K562 (cell line): Measurements from ENCODE around the gene AGBL1. TPM values are rescaled to one million over a fixed set of nuclear protein-coding genes. Genes with fewer than 3 reads are reported as not detected.

Source experiments
- ATAC-seq: fragments of 200-7000 bp; cut with Tn5 transposase; 3 replicates; pipeline ENCODE4 v1.9.1; 2020; ENCODE audit warnings: moderate library complexity
- BruUV-seq: library from RNA; stranded (reverse); fragments of 400-500 nt; replicated peaks from 2 replicates; lab custom pipeline; 2021; lab: Mats Ljungman, UMichigan
- CTCF ChIA-PET: fragments of 300-600 bp; formaldehyde crosslinking; extraction: SDS; loops from one replicate; lab custom pipeline; 2021; ENCODE audit warnings: low intra/inter-chr PET ratio; lab: Yijun Ruan, JAX
- POLR2A ChIA-PET: fragments of 300-600, 350-650 bp; sonication (Branson Sonifier 250); formaldehyde crosslinking; extraction: SDS; loops from one replicate; lab custom pipeline; 2021; ENCODE audit warnings: antibody characterized with exemption, inconsistent platforms; lab: Yijun Ruan, JAX
- DNase-seq, 4 experiments: peaks; one replicate each; pipeline versions ENCODE4 v3.0.0 to v3.0.0-alpha.2; 2011 to 2018; ENCODE audit warnings: low spot score in 3 of 4, mixed read lengths in 3 of 4; ENCODE audit errors: extremely low read depth in 1 of 4
- FAIRE-seq: peaks from 2 replicates; lab custom pipeline; 2011; peaks lifted over from hg19 to GRCh38; lab: Jason Lieb, UNC
- H2AFZ ChIP-seq: 2 replicates; pipeline ENCODE4 v1.6.0; 2011; ENCODE audit warnings: low read depth, low read length, control low read depth, inconsistent platforms
- H3K27ac ChIP-seq: fragments of 200-600 bp; 3 replicates; pipeline ENCODE4 v1.8.0; 2011; ENCODE audit warnings: low read depth, mild to moderate bottlenecking, control low read depth, inconsistent platforms, low read length, moderate library complexity, mixed read lengths; ENCODE audit errors: extremely low read depth
- H3K27me3 ChIP-seq, 2 experiments: fragments of 300-600 bp in 1 of 2; 2 replicates in 1 of 2; 3 replicates in 1 of 2; pipeline versions ENCODE4 v1.6.0 to v1.8.0; 2011; ENCODE audit warnings: inconsistent platforms in 2 of 2, low read length in 2 of 2, mild to moderate bottlenecking in 1 of 2, mixed read lengths in 1 of 2, moderate library complexity in 1 of 2; ENCODE audit not compliant: control insufficient read depth in 2 of 2, insufficient read depth in 2 of 2
- H3K36me3 ChIP-seq: fragments of 300-600 bp; 3 replicates; pipeline ENCODE4 v1.8.0; 2011; ENCODE audit warnings: mild to moderate bottlenecking, low read length, inconsistent platforms; ENCODE audit not compliant: control insufficient read depth, insufficient read depth
- H3K4me1 ChIP-seq, 2 experiments: fragments of 200-600 bp in 1 of 2; replicated peaks in 1 of 2; 2 replicates in 1 of 2; 3 replicates in 1 of 2; pipeline versions ENCODE4 v1.5.1 to v1.8.0; 2011; ENCODE audit warnings: inconsistent platforms in 2 of 2, low read length in 2 of 2, mild to moderate bottlenecking in 1 of 2, mixed read lengths in 1 of 2, moderate library complexity in 1 of 2; ENCODE audit not compliant: control insufficient read depth in 2 of 2, insufficient read depth in 2 of 2
- H3K4me2 ChIP-seq: 2 replicates; pipeline ENCODE4 v1.6.1; 2011; ENCODE audit warnings: low read length, control low read depth, inconsistent platforms, mixed read lengths; ENCODE audit not compliant: insufficient read depth
- H3K4me3 ChIP-seq: fragments of 200-600 bp; sonication (generic), shearing (Covaris generic); 2 replicates; pipeline ENCODE4 v1.5.1; 2016; ENCODE audit warnings: control low read depth, inconsistent platforms
- H3K79me2 ChIP-seq: fragments of 200-600 bp; 3 replicates; pipeline ENCODE4 v1.8.0; 2011; ENCODE audit warnings: low read length, inconsistent platforms; ENCODE audit not compliant: control insufficient read depth, insufficient read depth
- H3K9ac ChIP-seq, 2 experiments: 2 replicates each; pipeline versions ENCODE4 v1.6.0 to v1.6.1; 2011; ENCODE audit warnings: low read depth in 2 of 2, low read length in 2 of 2, control low read depth in 1 of 2, inconsistent platforms in 1 of 2, mild to moderate bottlenecking in 1 of 2, mixed read lengths in 1 of 2; ENCODE audit not compliant: insufficient read depth in 1 of 2
- H3K9me1 ChIP-seq: one replicate; pipeline ENCODE4 v1.6.0; 2011; ENCODE audit warnings: inconsistent platforms, mild to moderate bottlenecking, low read length, moderate library complexity; ENCODE audit not compliant: control insufficient read depth, insufficient read depth
- H3K9me3 ChIP-seq: replicated peaks from 2 replicates; pipeline ENCODE4 v1.5.1; 2011; ENCODE audit warnings: low read depth, low read length, inconsistent platforms; ENCODE audit not compliant: control insufficient read depth, insufficient read depth
- H4K20me1 ChIP-seq: replicated peaks from 2 replicates; pipeline ENCODE4 v1.6.1; 2011; ENCODE audit warnings: low read length, inconsistent platforms, mixed read lengths; ENCODE audit not compliant: control insufficient read depth, insufficient read depth
- CAMTA2 ChIP-seq: fragments of 250-450 bp; sonication (Bioruptor Pico); conservative IDR thresholded peaks from 2 replicates; pipeline ENCODE4 v1.5.1; 2022
- CBX3 ChIP-seq, 2 experiments: IDR thresholded peaks; 1 replicate in 1 of 2; 2 replicates in 1 of 2; pipeline ENCODE4 v1.6.1; 2012; ENCODE audit warnings: inconsistent platforms in 2 of 2, low read length in 2 of 2, borderline replicate concordance in 1 of 2, control low read depth in 1 of 2
- CBX5 ChIP-seq: IDR thresholded peaks from 2 replicates; pipeline ENCODE4 v1.6.1; 2014; ENCODE audit warnings: low read depth, borderline replicate concordance
- CREBBP ChIP-seq: IDR thresholded peaks from one replicate; pipeline ENCODE4 v1.6.1; 2012; ENCODE audit warnings: low read depth, mild to moderate bottlenecking, control low read depth, inconsistent platforms, low read length
- FOXA3 ChIP-seq, 2 experiments: fragments of 450-650 bp in 1 of 2; sonication (generic) in 1 of 2; formaldehyde crosslinking; IDR thresholded peaks in 1 of 2; conservative IDR thresholded peaks in 1 of 2; 2 replicates each; pipeline versions ENCODE4 v1.4.0 to v1.8.0; 2020 to 2022; ENCODE audit warnings: mild to moderate bottlenecking in 2 of 2, missing genetic modification reagents in 1 of 2
- GATAD2A ChIP-seq: fragments of 450-650 bp; IDR thresholded peaks from 2 replicates; pipeline ENCODE4 v1.6.1; 2017
- HDGF ChIP-seq: fragments of 450-650 bp; IDR thresholded peaks from 2 replicates; pipeline ENCODE4 v1.6.1; 2016
- NBN ChIP-seq: fragments of 450-650 bp; IDR thresholded peaks from 2 replicates; pipeline ENCODE4 v1.6.1; 2016; ENCODE audit warnings: low read depth, mild to moderate bottlenecking
- SIN3A ChIP-seq, 2 experiments: fragments of 150-350 bp in 1 of 2; IDR thresholded peaks; 2 replicates each; pipeline ENCODE4 v1.6.1; 2011 to 2016; ENCODE audit warnings: borderline replicate concordance in 2 of 2, low read depth in 2 of 2, low read length in 2 of 2, mild to moderate bottlenecking in 2 of 2, moderate library complexity in 2 of 2; ENCODE audit not compliant: control insufficient read depth in 1 of 2
- STAT5A ChIP-seq: IDR thresholded peaks from 2 replicates; pipeline ENCODE4 v1.6.1; 2012; ENCODE audit warnings: low read length, inconsistent platforms, borderline replicate concordance
- STAT6 ChIP-seq: sonication (generic); formaldehyde crosslinking; IDR thresholded peaks from 2 replicates; pipeline ENCODE4 v1.8.1; 2023; ENCODE audit warnings: mild to moderate bottlenecking, missing genetic modification reagents
- TCF3 ChIP-seq: sonication (generic); formaldehyde crosslinking; IDR thresholded peaks from 2 replicates; pipeline ENCODE4 v1.4.0; 2020; ENCODE audit warnings: mild to moderate bottlenecking, missing genetic modification reagents
- TEAD1 ChIP-seq, 2 experiments: fragments of 450-650 bp in 1 of 2; sonication (generic) in 1 of 2; formaldehyde crosslinking; IDR thresholded peaks; 2 replicates each; pipeline versions ENCODE4 v1.4.0 to v1.8.0; 2020 to 2022; ENCODE audit warnings: mild to moderate bottlenecking in 2 of 2, missing genetic modification reagents in 1 of 2
- ZNF316 ChIP-seq: fragments of 450-650 bp; IDR thresholded peaks from 2 replicates; pipeline ENCODE4 v1.6.1; 2016
- ZNF77 ChIP-seq: fragments of 250-450 bp; sonication (Bioruptor Pico); IDR thresholded peaks from 2 replicates; pipeline ENCODE4 v1.5.0; 2020
- ZSCAN32 ChIP-seq: fragments of 450-650 bp; formaldehyde crosslinking; IDR thresholded peaks from 2 replicates; pipeline ENCODE4 v1.4.0; 2020; ENCODE audit warnings: mild to moderate bottlenecking, moderate library complexity
- WGBS: fragments of 100-300 bp; shearing (Covaris generic); methylation state at CpG from one replicate; pipeline ENCODE4 v1.1.6; 2016; ENCODE audit warnings: low coverage, mixed read lengths; ENCODE audit not compliant: insufficient coverage; ENCODE audit errors: missing lambda C conversion rate; 5-methylcytosine and 5-hydroxymethylcytosine counted together
- in situ Hi-C: fragments of 300-500 bp; cut with MboI; formaldehyde crosslinking; loops from 4 replicates; pipeline ENCODE4 v1.15.0; 2018; ENCODE audit warnings: inconsistent platforms, mixed read lengths
- intact Hi-C: fragments of 100-400 bp; cut with micrococcal nuclease; formaldehyde crosslinking; loops from 2 replicates; pipeline ENCODE4 v1.14.2; 2022
- polyA plus RNA-seq, 8 experiments: library from polyadenylated mRNA; depleted of rRNA in 4 of 8; stranded (reverse) in 5 of 8; unstranded in 3 of 8; fragments of >200 nt; fragmentation: Nextera tagmentation in 2 of 8; fragmentation: Illumina TruSeq in 1 of 8; extraction: Ambion mirVana in 2 of 8; extraction: Trizol in 1 of 8; gene quantifications; 2 replicates each; pipeline versions ENCODE4 v1.2.1 to v1.2.3, GENCODE V29; 2011 to 2014; ENCODE audit warnings: inconsistent platforms in 1 of 8, missing spikeins in 1 of 8
- total RNA-seq, 7 experiments: library from RNA; depleted of rRNA in 6 of 7; stranded (reverse); fragments of >200 nt in 6 of 7; fragmentation: Illumina TruSeq in 2 of 7; extraction: Trizol in 2 of 7; gene quantifications; 2 replicates each; pipeline versions ENCODE4 v1.2.1 to v1.2.3, GENCODE V29; 2011 to 2021; ENCODE audit warnings: low replicate concordance in 1 of 7

The AGBL1 gene
- total and polyA plus RNA-seq, 9 of the 15 experiments (the other 6 are each of a cell fraction or from before 2014, with no cell fraction given) = not detected

- in situ Hi-C loops = no loop called here
- CTCF ChIA-PET = no interaction called here
- no peaks in the 10 kb centered on the region for H3K9me3 ChIP-seq
These were observed 605.6 kb downstream of the AGBL1 start for GRCh38 chr15:86685263-86685662.

GRCh38 chr15:86689006-86689405 is 609.3 kb downstream of the AGBL1 start:
- Histone ChIP-seq H3K27me3 (no peaks in the 10 kb centered on the region), H3K79me2 (no peaks in the 10 kb centered on the region), H4K20me1 (no peaks in the 10 kb centered on the region), H3K9ac (no peak overlapping the region), H3K4me2 (no peak overlapping the region), H3K4me3 (no peak overlapping the region), H3K36me3 (no peaks in the 10 kb centered on the region), H2AFZ (no peak overlapping the region), H3K9me3 (no peaks in the 10 kb centered on the region), H3K4me1 (no peaks in the 10 kb centered on the region), H3K9me1 (no peaks in the 10 kb centered on the region), H3K27ac (no peak overlapping the region)
- ATAC-seq = no peak
- ChIA-PET POLR2A (no interaction called here), CTCF (no interaction called here)
- no peak for FAIRE-seq
- in situ Hi-C loops (no loop called here), intact Hi-C loops (no loop called here)
- WGBS = 0% methylated on average over 4 of the region's 4 CpGs
- DNase-seq = no peak
- no TSS peak for BruUV-seq
- TF ChIP-seq ZNF77 = no peak
- no peak for TF ChIP-seq NBN
- TF ChIP-seq STAT6 (CRISPR knock-in tag) = no peak
- no peak for TF ChIP-seq TCF3 (CRISPR knock-in tag)
- TF ChIP-seq SIN3A (IDR thresholded peaks at IDR 0.05; ENCODE audit: borderline replicate concordance in 2 of 2, control insufficient read depth in 1 of 2, low read depth in 2 of 2, low read length in 2 of 2) = no peak
- no peak for TF ChIP-seq FOXA3 (CRISPR knock-in tag; conservative IDR thresholded peaks at IDR 0.05 in 1 of 2, IDR thresholded peaks at IDR 0.05 in 1 of 2)
- no peak for TF ChIP-seq STAT5A
- TF ChIP-seq CBX5 = no peak
- TF ChIP-seq CAMTA2 (CRISPR knock-in tag) = no peak
- no peak for TF ChIP-seq CREBBP
- TF ChIP-seq CBX3 (IDR thresholded peaks at IDR 0.05; ENCODE audit: borderline replicate concordance in 1 of 2, low read length in 2 of 2) = no peak
- TF ChIP-seq ZSCAN32 (CRISPR knock-in tag) = no peak
- TF ChIP-seq HDGF = no peak
- no peak for TF ChIP-seq TEAD1 (CRISPR knock-in tag; IDR thresholded peaks at IDR 0.05)

More at GRCh38 chr15:86685263-86685662, 605.6 kb downstream of the AGBL1 start:
- Histone ChIP-seq H3K9me1 (no peaks in the 10 kb centered on the region), H2AFZ (no peak overlapping the region), H3K4me1 (no peaks in the 10 kb centered on the region), H3K4me3 (no peak overlapping the region), H3K27me3 (no peaks in the 10 kb centered on the region), H3K36me3 (no peaks in the 10 kb centered on the region), H3K9ac (no peak overlapping the region), H3K79me2 (no peaks in the 10 kb centered on the region), H3K27ac (no peak overlapping the region), H4K20me1 (no peaks in the 10 kb centered on the region), H3K4me2 (no peak overlapping the region)
- no peak for FAIRE-seq
- no peak for DNase-seq
- 4% methylated on average over 3 of the region's 3 CpGs for WGBS
- TF ChIP-seq ZNF316 = peak; percentile 20; the same call in 1 of the 2 replicates
- TF ChIP-seq GATAD2A = no peak
- TF ChIP-seq, all 486 proteins: peak for 1
- intact Hi-C loops = no loop called here
- no peak for ATAC-seq
- no TSS peak for BruUV-seq
- POLR2A ChIA-PET = no interaction called here
